ENCODE results near the gene IPO11.
"Not testable (repeated sequence)": the region's sequence is repeated elsewhere in the genome, so short reads cannot be mapped to it uniquely, and the experiment has no call there.

The IPO11 gene

GRCh38 chr5:62520812-62521211 lies 108.2 kb downstream of the IPO11 start:
- DNase-seq: not testable (repeated sequence)

- DNase-seq: no peak
Measured at GRCh38 chr5:62521319-62521718, 108.8 kb downstream of the IPO11 start.

DNA sequence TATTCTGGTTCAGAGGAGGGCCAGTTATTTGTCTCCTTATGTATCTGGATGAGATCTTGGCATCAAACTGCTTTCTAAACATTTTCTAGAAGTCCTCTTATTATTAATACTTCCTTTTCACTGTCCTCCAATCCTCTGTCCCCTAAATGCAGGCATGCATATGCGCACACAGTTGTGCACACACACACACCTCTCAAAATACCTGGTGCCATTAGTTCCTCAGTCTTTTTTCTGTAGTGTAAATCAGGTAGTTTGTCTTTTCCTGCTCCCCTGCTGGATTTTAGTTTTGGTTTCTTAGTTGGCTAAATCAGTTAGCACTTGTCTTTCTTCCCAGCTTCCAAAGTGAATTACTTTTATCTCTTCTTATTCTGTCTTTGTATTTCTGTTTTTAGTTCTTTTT lies 110.2 kb downstream of the IPO11 start:
- no peak for DNase-seq

- no peak for DNase-seq
Measured at GRCh38 chr5:62533597-62533996, 121.0 kb downstream of the IPO11 start.

DNA sequence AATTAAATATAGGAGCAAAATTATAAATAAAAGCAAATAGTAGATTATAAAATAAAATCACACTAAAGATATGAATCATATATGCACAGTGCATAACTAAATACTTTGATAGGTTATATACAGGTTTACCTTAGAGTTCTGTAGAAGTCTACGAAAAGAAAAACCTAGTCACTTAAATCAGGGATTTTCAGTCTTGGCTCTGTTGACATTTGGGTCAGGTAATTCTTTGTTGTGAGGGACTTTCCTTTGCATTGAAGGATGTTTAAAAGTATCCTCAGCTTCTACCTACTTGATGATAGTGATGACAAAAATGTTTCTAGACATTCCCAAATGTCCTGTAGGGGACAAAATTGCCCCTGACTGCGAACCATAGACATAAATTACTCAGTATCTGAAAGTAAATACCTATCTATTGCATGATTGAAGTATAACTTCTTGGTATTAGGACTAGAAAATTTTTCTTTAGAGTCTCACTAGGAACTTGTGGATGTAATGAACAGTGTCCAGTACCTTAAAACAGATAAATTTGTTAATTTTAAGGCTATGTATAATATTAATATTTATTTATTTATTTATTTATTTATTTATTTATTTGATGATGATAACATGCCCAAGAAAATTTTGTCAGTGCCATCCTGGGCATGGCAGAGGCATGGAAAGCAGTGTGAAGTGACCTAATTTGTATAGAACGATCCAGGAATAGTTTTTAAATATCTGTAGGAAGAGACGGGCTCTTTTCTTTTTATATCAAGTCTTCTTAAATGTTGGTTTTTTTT lies 122.1 kb downstream of the IPO11 start:
- DNase-seq: no peak

GRCh38 chr5:62536232-62536631 lies 123.7 kb downstream of the IPO11 start:
- DNase-seq: no peak

DNA sequence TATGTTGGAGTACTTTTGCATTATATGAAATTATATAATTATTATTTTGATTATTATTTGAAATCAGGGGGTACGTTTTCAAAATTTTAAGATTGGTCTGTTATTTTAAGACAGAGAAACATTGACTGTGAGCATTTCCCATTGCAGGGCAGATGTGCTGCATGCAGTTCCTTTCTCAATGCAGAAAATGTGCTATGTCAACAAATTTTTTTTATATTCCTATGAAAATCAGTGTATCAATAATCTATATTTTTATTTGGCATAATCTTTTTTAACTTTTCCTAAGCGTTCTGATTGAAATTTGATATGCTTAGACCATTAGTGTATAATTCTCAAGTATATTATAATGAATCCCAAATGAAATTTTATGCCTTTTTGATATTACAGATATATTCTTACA lies 124.2 kb downstream of the IPO11 start:
- DNase-seq: no peak

DNA sequence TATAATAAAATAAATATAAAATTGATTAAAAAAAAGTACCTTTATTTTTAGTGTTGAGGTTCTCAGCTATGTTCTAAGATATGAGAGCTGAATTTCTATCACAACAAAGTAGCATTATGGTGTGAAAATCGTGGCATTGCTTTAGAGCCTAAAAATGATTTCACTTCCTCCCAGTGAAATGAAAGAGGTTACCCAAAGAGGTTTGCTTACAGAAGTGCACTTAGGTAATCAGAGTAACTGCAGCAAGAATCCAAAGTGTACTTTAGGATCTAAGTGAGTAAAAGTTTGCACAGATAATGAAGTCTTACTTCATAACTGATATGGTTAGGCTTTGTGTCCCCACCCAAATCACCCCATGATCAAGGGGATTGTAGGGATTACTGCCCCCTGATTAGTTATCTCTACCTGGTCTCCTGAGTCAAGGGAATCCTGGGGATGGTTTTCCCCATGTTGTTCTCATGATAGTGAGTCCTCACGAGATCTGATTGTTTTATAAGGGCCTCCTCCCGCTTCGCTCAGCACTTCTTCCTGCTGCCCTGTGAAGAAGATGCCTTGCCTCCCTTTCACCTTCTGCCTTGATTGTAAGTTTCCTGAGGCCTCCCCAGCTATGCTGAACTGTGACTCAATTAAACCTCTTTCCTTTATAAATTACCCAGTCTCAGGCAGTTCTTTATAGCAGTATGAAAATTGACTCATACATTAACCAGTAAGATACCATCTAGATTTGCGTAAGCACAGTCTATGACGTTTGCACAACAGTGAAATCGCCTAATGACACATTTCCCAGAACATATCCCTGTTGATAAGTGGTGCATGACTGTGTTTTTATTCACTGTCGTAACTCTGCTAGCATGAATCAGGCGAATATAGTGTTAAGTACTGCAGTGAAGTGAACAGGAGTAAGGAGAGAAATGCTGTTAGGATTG lies 125.7 kb downstream of the IPO11 start:
- no peak for DNase-seq

- no peak for DNase-seq
Measured at GRCh38 chr5:62542720-62543119, 130.2 kb downstream of the IPO11 start.

GRCh38 chr5:62547945-62548630 lies 135.5 kb downstream of the IPO11 start:
- DNase-seq: no peak

- no peak for DNase-seq
Measured at GRCh38 chr5:62550103-62550502, 137.5 kb downstream of the IPO11 start.

- no peak for DNase-seq
Measured at GRCh38 chr5:62555930-62556329, 143.4 kb downstream of the IPO11 start.

DNA sequence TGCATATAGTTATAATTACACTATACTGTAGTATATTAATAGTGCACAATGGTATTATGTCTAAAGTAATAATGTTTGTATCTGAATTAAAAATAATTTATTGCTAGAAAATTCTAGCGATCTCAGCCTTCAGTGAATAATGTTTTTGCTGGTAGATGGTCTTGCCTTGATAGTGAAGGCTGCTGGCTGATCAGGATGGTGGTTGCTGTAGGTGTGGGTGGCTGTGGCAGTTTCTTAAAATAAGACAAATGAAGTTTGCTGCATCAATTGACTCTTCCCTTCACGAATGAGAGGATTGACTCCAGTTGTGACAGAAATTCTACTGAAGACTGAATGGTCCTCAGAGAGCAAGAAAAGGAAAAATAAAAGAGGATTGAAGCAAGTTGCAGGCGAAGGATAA lies 146.4 kb downstream of the IPO11 start:
- DNase-seq: no peak

GRCh38 chr5:62560786-62561185 lies 148.2 kb downstream of the IPO11 start:
- DNase-seq: no peak

DNA sequence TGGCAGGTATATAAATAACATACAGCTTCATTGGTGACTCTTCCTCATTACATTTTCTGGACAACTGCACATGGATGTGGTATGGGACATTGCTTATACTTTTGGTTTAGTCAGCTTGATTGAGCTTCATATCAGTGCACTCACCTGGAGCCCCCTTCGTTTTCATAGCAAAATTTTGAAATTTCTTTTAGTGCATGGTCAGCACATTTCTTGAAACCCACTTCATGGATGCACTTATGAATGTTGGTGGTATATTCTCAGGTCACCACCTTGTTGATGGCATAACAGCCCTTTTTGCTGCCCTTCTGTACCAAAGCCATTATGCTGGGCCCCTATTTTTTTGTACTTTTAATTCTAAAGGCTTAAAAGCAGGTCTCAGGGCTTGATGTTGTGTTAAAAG lies 149.3 kb downstream of the IPO11 start:
- DNase-seq: no peak

DNA sequence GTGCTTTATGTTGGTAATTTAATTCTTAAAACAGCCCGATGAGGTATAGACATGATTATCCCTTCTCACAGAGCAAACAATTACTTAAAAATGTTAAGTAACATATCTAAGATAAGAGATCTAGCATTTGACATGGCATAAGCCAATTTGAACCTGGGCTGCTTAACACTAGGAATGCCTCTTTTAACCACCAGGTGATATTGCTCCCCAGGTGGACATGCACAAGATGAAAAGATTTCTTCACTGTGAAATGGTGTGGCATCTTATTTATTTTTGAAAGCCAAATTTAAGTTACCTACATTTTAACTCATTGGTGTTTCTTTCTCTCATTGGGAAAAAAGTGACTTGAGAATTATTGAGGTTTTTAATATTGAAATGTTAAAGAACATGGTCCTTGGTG lies 150.3 kb downstream of the IPO11 start:
- no peak for DNase-seq

GRCh38 chr5:62564101-62564500 lies 151.5 kb downstream of the IPO11 start:
- DNase-seq: no peak

- not testable (repeated sequence) for DNase-seq
Measured at GRCh38 chr5:62565740-62566139, 153.2 kb downstream of the IPO11 start.

- DNase-seq: no peak
Measured at GRCh38 chr5:62568143-62568542, 155.6 kb downstream of the IPO11 start.

GRCh38 chr5:62568800-62569432 lies 156.4 kb downstream of the IPO11 start:
- no peak for DNase-seq

- DNase-seq: no peak
Measured at GRCh38 chr5:62569470-62569869, 156.9 kb downstream of the IPO11 start.

- DNase-seq: no peak
Measured at GRCh38 chr5:62572918-62573514, 160.5 kb downstream of the IPO11 start.

DNA sequence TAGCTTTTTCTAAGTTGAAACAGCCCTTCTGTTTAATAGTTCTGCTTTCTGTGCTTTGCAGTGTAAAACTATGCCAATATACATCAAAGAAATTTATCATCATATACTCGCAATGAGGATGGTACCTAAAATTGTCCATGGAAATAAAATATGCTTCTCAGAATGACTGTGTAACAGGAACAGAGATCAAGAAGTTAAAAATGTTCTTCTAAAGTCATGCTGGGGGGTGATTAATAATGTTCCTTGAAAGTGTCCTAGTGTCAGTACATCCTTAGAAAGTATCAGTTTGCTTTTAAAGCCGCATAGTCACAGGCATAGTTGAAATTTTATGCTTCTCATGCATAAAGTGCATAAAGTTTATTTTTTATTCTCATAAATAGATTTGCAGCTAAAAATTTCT lies 162.0 kb downstream of the IPO11 start:
- no peak for DNase-seq
